ENCODE measurements around the gene ARHGAP6.

GRCh38 chrX:11259437-11259836, 406.3 kb downstream of the ARHGAP6 start:
- TF ChIP-seq, protein P1, sequence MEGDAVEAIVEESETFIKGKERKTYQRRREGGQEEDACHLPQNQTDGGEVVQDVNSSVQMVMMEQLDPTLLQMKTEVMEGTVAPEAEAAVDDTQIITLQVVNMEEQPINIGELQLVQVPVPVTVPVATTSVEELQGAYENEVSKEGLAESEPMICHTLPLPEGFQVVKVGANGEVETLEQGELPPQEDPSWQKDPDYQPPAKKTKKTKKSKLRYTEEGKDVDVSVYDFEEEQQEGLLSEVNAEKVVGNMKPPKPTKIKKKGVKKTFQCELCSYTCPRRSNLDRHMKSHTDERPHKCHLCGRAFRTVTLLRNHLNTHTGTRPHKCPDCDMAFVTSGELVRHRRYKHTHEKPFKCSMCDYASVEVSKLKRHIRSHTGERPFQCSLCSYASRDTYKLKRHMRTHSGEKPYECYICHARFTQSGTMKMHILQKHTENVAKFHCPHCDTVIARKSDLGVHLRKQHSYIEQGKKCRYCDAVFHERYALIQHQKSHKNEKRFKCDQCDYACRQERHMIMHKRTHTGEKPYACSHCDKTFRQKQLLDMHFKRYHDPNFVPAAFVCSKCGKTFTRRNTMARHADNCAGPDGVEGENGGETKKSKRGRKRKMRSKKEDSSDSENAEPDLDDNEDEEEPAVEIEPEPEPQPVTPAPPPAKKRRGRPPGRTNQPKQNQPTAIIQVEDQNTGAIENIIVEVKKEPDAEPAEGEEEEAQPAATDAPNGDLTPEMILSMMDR (IDR thresholded peaks at IDR 0.05): no peak
- TF ChIP-seq POLR2AphosphoS5 (IDR thresholded peaks at IDR 0.05) (no peak), POLR2A (IDR thresholded peaks at IDR 0.05) (no peak), EP300 (IDR thresholded peaks at IDR 0.05) (no peak)
